Dendritic cell treated with granulocyte-macrophage colony-stimulating factor and Interleukin-4, amounts not matched to agents 40 ng/mL and 50 ng/mL, for 4 days (primary cell): ENCODE measurements around the gene PROSER2.

ENCODE experiments used
- H3K27ac Mint-ChIP-seq: one replicate; pipeline ENCODE4 v1.8.0; 2022; ENCODE audit warnings: mild to moderate bottlenecking, mixed read lengths
- H3K27me3 Mint-ChIP-seq: one replicate; pipeline ENCODE4 v1.8.0; 2022; ENCODE audit warnings: mild to moderate bottlenecking, mixed read lengths
- H3K36me3 Mint-ChIP-seq: one replicate; pipeline ENCODE4 v1.8.0; 2022; ENCODE audit warnings: low read depth, mixed read lengths
- H3K4me1 Mint-ChIP-seq: one replicate; pipeline ENCODE4 v1.8.0; 2022; ENCODE audit warnings: low read depth, mixed read lengths
- H3K4me3 Mint-ChIP-seq: one replicate; pipeline ENCODE4 v1.8.0; 2022; ENCODE audit warnings: mild to moderate bottlenecking, moderate library complexity, mixed read lengths
- H3K9me3 Mint-ChIP-seq: one replicate; pipeline ENCODE4 v1.8.0; 2022; ENCODE audit warnings: mixed read lengths
- intact Hi-C: fragments of 100-400 bp; cut with micrococcal nuclease; formaldehyde crosslinking; loops from one replicate; pipeline ENCODE4 v1.15.0; 2022

The PROSER2 gene

DNA sequence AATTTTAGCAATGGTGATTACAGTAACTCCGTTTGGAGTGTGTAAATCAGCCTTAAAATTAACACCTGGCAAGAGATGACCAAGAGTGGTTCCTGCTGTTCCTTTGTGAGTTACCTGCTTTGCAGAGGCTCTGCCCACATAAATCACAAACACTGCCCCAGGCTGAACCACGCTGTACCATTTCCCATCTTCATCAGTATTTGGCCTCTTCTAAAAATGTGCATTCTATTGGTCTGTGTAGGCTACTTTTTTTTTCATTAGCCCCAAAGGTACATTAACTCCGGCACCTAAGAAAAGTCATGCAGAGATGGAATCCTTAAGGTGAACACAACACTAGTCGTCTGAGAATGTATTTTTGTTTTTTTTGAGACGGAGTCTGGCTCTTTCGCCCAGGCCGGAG, 96.1 kb downstream of the PROSER2 start:
- intact Hi-C loops, result no loop called here
- Mint-ChIP-seq H3K36me3 (peaks cover 45% of the 10 kb centered on the region), H3K4me3 (no peak overlapping the region), H3K9me3 (no peaks in the 10 kb centered on the region), H3K4me1 (no peaks in the 10 kb centered on the region), H3K27ac (no peak overlapping the region), H3K27me3 (no peaks in the 10 kb centered on the region)
